Activated T-helper 1 cell treated with anti-CD3 and anti-CD28 coated beads, Interleukin-12 subunit alpha, Interleukin-12 subunit beta, Interleukin-2, Interleukin-4 antibody, amounts not matched to agents 30 ng/mL and 10 ng/mL and 1 ng/mL, durations not matched to agents 14 hours and 24 hours and 36 hours (primary cell): ENCODE data around the gene ARHGDIA. TPM values are rescaled to one million over a fixed set of nuclear protein-coding genes. Genes with fewer than 3 reads are reported as not detected.

Experiments
- DNase-seq: peaks from one replicate; pipeline ENCODE4 v3.0.0; 2021; ENCODE audit warnings: low spot score
- H3K27ac Mint-ChIP-seq: one replicate; pipeline ENCODE4 v1.8.0; 2021; ENCODE audit warnings: mild to moderate bottlenecking, mixed read lengths
- H3K27me3 Mint-ChIP-seq: one replicate; pipeline ENCODE4 v1.8.0; 2022; ENCODE audit warnings: mild to moderate bottlenecking, moderate library complexity, mixed read lengths; ENCODE audit not compliant: insufficient read depth
- H3K36me3 Mint-ChIP-seq: one replicate; pipeline ENCODE4 v1.8.0; 2021; ENCODE audit warnings: low read depth, mixed read lengths
- H3K4me1 Mint-ChIP-seq: one replicate; pipeline ENCODE4 v1.8.0; 2021; ENCODE audit warnings: low read depth, mixed read lengths
- H3K4me3 Mint-ChIP-seq: one replicate; pipeline ENCODE4 v1.8.0; 2021; ENCODE audit warnings: mild to moderate bottlenecking, moderate library complexity, mixed read lengths
- H3K9me3 Mint-ChIP-seq: one replicate; pipeline ENCODE4 v1.8.0; 2021; ENCODE audit warnings: mixed read lengths
- intact Hi-C: fragments of 100-400 bp; cut with micrococcal nuclease; formaldehyde crosslinking; loops from one replicate; pipeline ENCODE4 v1.15.1; 2024
- total RNA-seq: library from RNA; stranded (reverse); gene quantifications from 2 replicates; pipeline ENCODE4 v1.2.3, GENCODE V29; 2022

ARHGDIA gene
- total RNA-seq, 1 donor from 2014 or later, result 705 TPM

DNA sequence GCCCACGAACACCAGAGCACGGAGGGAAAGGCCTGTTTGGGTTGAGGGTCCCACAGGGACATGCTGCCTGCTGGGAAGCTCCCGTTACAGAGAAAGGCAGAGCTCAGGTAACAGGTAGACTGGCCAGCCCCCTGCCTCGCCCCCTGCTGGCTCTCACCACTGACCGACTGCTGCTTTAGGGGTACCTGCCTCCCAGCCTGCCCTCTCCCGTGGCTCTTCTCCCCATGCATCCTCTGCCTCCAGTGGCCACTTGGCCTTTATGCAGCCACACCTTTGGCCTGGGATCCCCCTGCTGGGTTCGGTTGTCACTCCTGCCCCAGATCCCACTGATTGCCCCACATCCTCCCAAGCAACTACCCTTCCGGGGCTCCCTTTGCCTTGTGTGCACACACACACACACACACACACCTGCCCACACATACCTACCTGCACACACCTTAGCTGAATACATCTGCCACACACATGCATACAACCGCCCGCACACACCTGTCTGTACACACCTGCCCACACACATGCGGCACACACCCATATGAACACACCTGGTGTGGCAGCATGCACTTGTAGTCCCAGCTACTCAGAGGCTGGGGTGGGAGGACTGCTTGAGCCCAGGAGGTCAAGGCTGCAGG, 45.2 kb downstream of the ARHGDIA start:
- H3K27me3 Mint-ChIP-seq, result no peaks in the 10 kb centered on the region
- no peak overlapping the region for H3K4me3 Mint-ChIP-seq
- peak overlapping the region; percentile 1 for H3K27ac Mint-ChIP-seq
- no peaks in the 10 kb centered on the region for H3K9me3 Mint-ChIP-seq
- H3K36me3 Mint-ChIP-seq, result no peaks in the 10 kb centered on the region
- no peak for DNase-seq
- intact Hi-C loops, result no loop called here
- no peaks in the 10 kb centered on the region for H3K4me1 Mint-ChIP-seq

DNA sequence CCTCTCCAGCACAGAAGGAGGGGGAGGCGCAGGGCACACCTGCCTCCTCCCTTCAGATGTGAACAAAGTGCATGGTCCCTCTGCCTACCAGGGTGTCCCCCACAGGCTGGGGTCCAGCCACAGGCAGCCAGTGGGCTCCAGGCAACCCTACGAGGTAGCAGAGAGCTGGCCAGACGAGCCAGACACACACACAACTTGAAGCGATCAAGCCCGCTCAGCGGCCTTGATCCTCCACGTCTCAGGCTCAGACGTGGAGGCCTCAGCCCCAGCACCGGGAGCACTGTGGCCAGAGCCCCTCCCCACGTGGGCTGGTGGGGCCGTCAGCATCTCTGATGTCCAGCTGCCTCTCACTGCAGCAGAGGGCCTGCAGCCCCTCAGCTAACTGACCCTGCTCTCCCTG, 46.5 kb downstream of the ARHGDIA start:
- Mint-ChIP-seq H3K27me3 (no peaks in the 10 kb centered on the region), H3K36me3 (no peaks in the 10 kb centered on the region), H3K27ac (no peak overlapping the region), H3K4me1 (no peaks in the 10 kb centered on the region), H3K9me3 (no peaks in the 10 kb centered on the region), H3K4me3 (no peak overlapping the region)
- intact Hi-C loops, result no loop called here
- DNase-seq, result no peak

DNA sequence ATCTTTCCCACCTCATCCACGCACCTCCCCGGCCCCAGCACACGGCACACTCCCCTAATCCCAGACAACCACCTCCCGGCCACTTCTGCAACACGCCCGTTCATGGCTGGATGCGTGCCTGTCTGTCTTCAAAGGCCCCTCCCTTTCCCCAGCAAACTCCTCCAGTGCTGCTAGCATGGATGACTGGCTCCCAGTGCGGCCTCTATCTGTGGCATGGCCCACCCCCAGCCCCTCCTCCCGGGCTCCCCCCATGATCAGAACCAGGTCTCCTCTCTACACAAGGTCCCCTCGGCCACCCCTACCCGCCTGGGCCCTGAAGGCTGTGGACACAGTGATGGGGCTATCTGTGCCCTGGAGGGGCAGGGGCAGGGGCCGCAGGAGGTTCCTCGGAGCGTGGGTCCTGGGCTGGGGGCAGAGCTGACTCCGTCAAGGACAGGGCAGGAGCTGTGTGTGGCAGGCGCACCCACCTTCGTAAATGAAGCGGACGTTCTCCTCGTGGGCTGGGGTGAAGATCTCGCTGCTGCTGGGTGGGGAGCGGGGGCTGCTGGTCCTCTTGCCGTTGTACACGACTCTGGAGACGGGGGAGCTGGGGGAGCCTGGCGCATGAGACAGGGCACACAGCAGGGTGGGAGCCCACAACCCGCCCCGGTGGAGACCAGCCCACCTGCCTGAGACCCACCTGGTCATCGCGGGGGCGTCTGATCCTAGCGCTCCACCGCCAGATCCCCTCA, 47.2 kb downstream of the ARHGDIA start:
- H3K9me3 Mint-ChIP-seq, result no peaks in the 10 kb centered on the region
- DNase-seq, result no peak
- intact Hi-C loops, result no loop called here
- no peak overlapping the region for H3K4me3 Mint-ChIP-seq
- H3K27me3 Mint-ChIP-seq, result no peaks in the 10 kb centered on the region
- no peak overlapping the region for H3K27ac Mint-ChIP-seq
- H3K36me3 Mint-ChIP-seq, result no peaks in the 10 kb centered on the region
- no peaks in the 10 kb centered on the region for H3K4me1 Mint-ChIP-seq

DNA sequence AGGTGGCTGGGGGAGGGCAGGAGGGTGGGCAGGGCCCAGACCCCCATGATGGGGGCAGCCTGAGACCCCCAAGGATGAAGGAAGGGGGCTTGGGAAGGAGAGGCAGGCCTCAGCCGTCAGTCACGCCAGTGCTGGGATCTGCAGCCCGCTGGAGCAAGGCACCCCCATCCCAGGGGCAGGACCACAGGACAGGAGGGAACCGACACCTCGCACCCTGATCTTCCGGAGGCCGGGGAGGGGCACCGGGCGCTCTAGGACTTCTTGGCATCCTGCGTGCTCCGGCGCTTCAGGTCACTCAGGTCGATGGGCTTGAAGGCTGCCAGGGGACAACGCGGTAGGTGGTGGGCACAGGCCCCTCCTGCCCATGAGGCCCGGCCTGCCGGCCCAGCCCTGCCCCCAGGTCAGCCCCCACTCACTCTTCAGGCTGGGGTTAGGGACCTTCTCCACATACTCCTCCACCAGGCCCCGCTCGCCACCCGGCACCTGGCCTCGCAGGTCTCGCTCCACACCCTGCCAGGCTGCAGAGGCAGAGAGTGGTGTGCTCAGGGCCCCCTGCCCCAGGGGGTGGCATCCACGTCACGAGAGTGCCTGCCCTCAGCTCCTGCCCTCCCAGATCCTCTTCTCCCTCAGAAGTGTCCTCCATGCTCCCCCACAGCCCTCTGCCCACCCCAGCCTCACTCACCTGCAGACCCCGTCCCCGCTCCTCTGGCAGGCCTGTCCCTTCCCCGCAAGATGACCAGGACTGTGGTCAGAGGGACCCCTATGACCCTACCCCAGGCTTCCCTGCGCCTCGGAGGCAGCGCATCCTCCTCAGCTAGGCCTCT, 47.9 kb downstream of the ARHGDIA start:
- H3K27ac Mint-ChIP-seq, result no peak overlapping the region
- H3K27me3 Mint-ChIP-seq, result no peaks in the 10 kb centered on the region
- H3K4me3 Mint-ChIP-seq, result no peak overlapping the region
- H3K36me3 Mint-ChIP-seq, result no peaks in the 10 kb centered on the region
- DNase-seq, result no peak
- intact Hi-C loops, result no loop called here
- no peaks in the 10 kb centered on the region for H3K4me1 Mint-ChIP-seq
- H3K9me3 Mint-ChIP-seq, result no peaks in the 10 kb centered on the region

DNA sequence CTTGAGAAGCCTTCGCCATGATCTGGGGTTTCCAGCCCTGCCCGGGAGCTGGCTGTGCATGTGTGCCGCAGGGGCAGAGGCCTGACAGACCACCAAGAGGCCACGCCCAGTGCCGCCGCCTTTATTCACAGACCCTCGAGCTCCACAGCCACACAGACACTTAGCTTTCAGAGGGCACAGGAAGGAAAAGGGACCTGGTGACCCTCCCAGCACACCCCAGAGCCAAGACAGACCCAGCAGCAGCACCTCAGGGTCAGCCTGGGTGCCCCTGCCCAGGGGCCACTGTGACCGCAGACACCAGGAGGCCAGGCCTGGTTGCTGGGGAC, 48.9 kb downstream of the ARHGDIA start:
- Mint-ChIP-seq H3K27ac (no peak overlapping the region), H3K4me3 (no peak overlapping the region), H3K27me3 (peaks cover 5% of the 10 kb centered on the region), H3K36me3 (no peaks in the 10 kb centered on the region), H3K4me1 (no peaks in the 10 kb centered on the region), H3K9me3 (no peaks in the 10 kb centered on the region)
- DNase-seq, result no peak
- intact Hi-C loops, result no loop called here

DNA sequence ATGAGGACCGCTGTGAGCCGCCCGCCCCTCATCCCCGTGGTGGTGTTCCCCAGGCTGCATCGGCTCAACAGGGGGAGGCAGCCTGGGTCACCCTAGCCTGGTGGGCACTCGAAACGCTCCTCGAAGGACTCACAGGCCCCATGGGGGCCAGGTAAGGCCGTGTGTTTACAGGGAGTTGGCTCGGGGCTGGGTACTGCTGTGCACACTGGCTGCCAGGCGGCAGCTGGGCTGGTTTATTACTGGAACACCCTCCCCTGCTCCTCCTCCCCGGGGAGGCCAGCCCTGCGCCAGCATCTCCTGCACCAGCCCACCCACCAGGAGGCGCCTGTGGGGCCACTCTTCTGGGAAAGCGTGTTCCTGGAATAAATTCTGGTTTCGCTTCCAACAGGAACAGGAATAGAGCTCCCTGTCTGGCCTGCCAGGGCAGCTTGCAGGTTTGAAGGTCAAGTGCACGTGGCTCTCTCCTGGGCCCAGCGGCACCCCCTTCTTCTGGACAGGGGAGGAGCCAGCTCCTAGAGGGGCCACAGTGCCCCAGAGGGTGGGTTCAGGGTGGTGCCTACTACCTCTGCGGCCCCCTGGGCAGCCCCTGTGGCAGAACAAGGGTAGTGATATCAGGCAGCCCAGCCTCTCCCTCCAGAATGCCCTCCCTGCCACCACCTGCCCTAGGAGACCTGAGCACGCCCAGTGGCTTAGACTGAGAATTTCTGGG, 49.4 kb downstream of the ARHGDIA start:
- intact Hi-C loops, result no loop called here
- Mint-ChIP-seq H3K4me1 (no peaks in the 10 kb centered on the region), H3K9me3 (no peaks in the 10 kb centered on the region), H3K4me3 (no peak overlapping the region), H3K27me3 (peaks cover 7% of the 10 kb centered on the region), H3K27ac (no peak overlapping the region), H3K36me3 (no peaks in the 10 kb centered on the region)
- no peak for DNase-seq

DNA sequence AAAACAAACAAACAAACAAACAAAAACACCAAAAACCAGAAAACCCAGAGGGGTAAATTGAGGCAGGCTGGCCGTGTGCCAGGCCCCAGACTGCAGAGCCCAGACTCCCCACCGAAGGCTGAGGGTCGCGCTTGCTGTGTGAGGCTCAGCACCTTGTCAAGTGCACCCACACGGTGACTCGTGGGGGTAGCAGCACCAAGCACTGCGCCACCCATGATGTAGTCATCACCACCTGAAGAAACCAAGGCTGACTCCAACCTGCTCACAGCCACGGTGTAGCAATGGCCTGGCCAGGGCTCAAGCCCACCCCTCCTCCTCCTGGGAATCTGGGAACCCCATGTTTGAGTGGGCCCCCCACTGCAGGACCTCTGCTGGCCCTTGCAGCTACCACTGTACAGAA, 50.0 kb downstream of the ARHGDIA start:
- no peak for DNase-seq
- intact Hi-C loops, result no loop called here
- H3K27ac Mint-ChIP-seq, result no peak overlapping the region
- peaks cover 9% of the 10 kb centered on the region for H3K27me3 Mint-ChIP-seq
- H3K36me3 Mint-ChIP-seq, result no peaks in the 10 kb centered on the region
- H3K4me3 Mint-ChIP-seq, result no peak overlapping the region
- no peaks in the 10 kb centered on the region for H3K4me1 Mint-ChIP-seq
- no peaks in the 10 kb centered on the region for H3K9me3 Mint-ChIP-seq

DNA sequence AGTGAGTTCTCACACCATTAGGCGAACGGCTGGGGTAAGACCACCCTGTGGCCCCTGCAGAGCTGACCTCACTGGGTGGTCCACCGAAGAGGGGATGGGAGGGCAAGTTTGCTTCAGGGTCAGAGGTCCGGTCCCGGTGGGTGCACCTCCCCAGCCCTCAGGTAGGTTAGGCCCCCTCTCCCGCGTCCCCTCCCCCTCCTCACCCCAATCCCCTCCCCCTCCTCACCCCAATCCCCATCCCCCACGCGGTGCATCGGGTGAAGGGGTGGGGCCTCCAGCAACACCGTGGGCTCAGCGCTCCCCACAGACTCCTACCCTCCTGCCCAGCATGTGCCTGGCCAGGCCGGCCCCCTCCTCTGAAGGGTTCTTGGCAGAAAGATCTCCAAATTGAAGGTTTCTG, 51.4 kb downstream of the ARHGDIA start:
- no peaks in the 10 kb centered on the region for H3K9me3 Mint-ChIP-seq
- no peaks in the 10 kb centered on the region for H3K36me3 Mint-ChIP-seq
- peaks cover 10% of the 10 kb centered on the region for H3K27me3 Mint-ChIP-seq
- intact Hi-C loops, result no loop called here
- no peak overlapping the region for H3K27ac Mint-ChIP-seq
- no peak for DNase-seq
- H3K4me3 Mint-ChIP-seq, result no peak overlapping the region
- no peaks in the 10 kb centered on the region for H3K4me1 Mint-ChIP-seq

DNA sequence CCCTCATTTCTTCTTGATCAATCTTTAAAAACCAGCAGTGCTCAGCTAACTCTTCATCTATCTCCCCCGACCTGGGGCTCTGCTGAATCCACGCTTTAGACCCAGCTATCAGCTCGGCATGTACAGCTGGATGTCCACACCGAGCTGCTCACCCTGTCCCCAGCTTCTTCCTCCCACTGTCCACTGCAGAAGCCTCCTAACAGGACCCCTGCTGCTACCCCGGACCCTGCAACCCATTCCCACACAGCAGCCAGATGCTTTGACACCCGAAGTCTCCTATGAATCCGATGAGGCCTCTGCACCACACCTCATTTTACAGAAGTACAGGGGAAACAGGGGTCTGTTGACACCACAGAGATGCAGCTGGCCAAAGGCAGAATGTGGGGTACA, 53.4 kb downstream of the ARHGDIA start:
- peaks cover 10% of the 10 kb centered on the region for H3K27me3 Mint-ChIP-seq
- intact Hi-C loops, result no loop called here
- H3K4me3 Mint-ChIP-seq, result no peak overlapping the region
- H3K36me3 Mint-ChIP-seq, result no peaks in the 10 kb centered on the region
- H3K27ac Mint-ChIP-seq, result no peak overlapping the region
- H3K4me1 Mint-ChIP-seq, result no peaks in the 10 kb centered on the region
- H3K9me3 Mint-ChIP-seq, result no peaks in the 10 kb centered on the region
- no peak for DNase-seq

Other genes starting within 250 kb of the ARHGDIA start
- 138 and 157 TPM in 2 replicates for gene NPLOC4, start 234.2 kb downstream of the ARHGDIA start, total RNA-seq
- gene TSPAN10, start 234.1 kb downstream of the ARHGDIA start, total RNA-seq, result 0.21 and 0.66 TPM in 2 replicates
- gene PDE6G, start 214.8 kb downstream of the ARHGDIA start, total RNA-seq, result 5.8 and 8.7 TPM in 2 replicates
- gene OXLD1, start 204.7 kb downstream of the ARHGDIA start, total RNA-seq, result 54.3 and 57.5 TPM in 2 replicates
- 59.3 and 62.1 TPM in 2 replicates for gene CCDC137, start 204.6 kb downstream of the ARHGDIA start, total RNA-seq
- gene ARL16, start 187.5 kb downstream of the ARHGDIA start, total RNA-seq, result 37.6 and 40.0 TPM in 2 replicates
- gene HGS, start 187.3 kb downstream of the ARHGDIA start, total RNA-seq, result 133 and 144 TPM in 2 replicates
- 232 TPM in 2 replicates for gene MRPL12, start 168.0 kb downstream of the ARHGDIA start, total RNA-seq
- gene SLC25A10, start 159.1 kb downstream of the ARHGDIA start, total RNA-seq, result 45.7 and 49.6 TPM in 2 replicates
- gene GCGR, start 67.2 kb downstream of the ARHGDIA start, total RNA-seq, result not detected in 2 replicates
- gene MCRIP1, start 38.0 kb downstream of the ARHGDIA start, total RNA-seq, result 56.0 and 62.3 TPM in 2 replicates
- not detected in 2 replicates for gene PPP1R27, start 36.3 kb downstream of the ARHGDIA start, total RNA-seq
- 477 and 487 TPM in 2 replicates for gene P4HB, start 10.8 kb downstream of the ARHGDIA start, total RNA-seq
- 241 and 249 TPM in 2 replicates for gene ALYREF, start 20.2 kb upstream of the ARHGDIA start, total RNA-seq
- 123 and 124 TPM in 2 replicates for gene ANAPC11, start 20.4 kb upstream of the ARHGDIA start, total RNA-seq
- 0.24 and 0.31 TPM in 2 replicates for gene NPB, start 30.9 kb upstream of the ARHGDIA start, total RNA-seq
- gene PCYT2, start 40.1 kb upstream of the ARHGDIA start, total RNA-seq, result 49.5 and 54.5 TPM in 2 replicates
- gene SIRT7, start 46.8 kb upstream of the ARHGDIA start, total RNA-seq, result 53.2 and 57.5 TPM in 2 replicates
- gene MAFG, start 56.4 kb upstream of the ARHGDIA start, total RNA-seq, result 33.8 and 35.5 TPM in 2 replicates
- 130 and 131 TPM in 2 replicates for gene PYCR1, start 66.0 kb upstream of the ARHGDIA start, total RNA-seq
- 0.08 TPM in 1 of 2 replicates, not detected in the other for gene MYADML2, start 75.9 kb upstream of the ARHGDIA start, total RNA-seq
- 1.5 and 2.4 TPM in 2 replicates for gene NOTUM, start 89.8 kb upstream of the ARHGDIA start, total RNA-seq
- gene ASPSCR1, start 106.3 kb upstream of the ARHGDIA start, total RNA-seq, result 32.2 and 33.8 TPM in 2 replicates
- 109 and 120 TPM in 2 replicates for gene CENPX, start 151.5 kb upstream of the ARHGDIA start, total RNA-seq
- gene LRRC45, start 152.0 kb upstream of the ARHGDIA start, total RNA-seq, result 37.6 and 37.8 TPM in 2 replicates
- gene RAC3, start 160.3 kb upstream of the ARHGDIA start, total RNA-seq, result 7.6 and 9.4 TPM in 2 replicates
- 123 and 125 TPM in 2 replicates for gene DCXR, start 166.4 kb upstream of the ARHGDIA start, total RNA-seq
- 24.1 and 26.8 TPM in 2 replicates for gene RFNG, start 180.5 kb upstream of the ARHGDIA start, total RNA-seq
- 112 and 124 TPM in 2 replicates for gene GPS1, start 180.6 kb upstream of the ARHGDIA start, total RNA-seq
- 231 and 235 TPM in 2 replicates for gene DUS1L, start 194.5 kb upstream of the ARHGDIA start, total RNA-seq
- 415 and 421 TPM in 2 replicates for gene FASN, start 226.9 kb upstream of the ARHGDIA start, total RNA-seq